Measurements from ENCODE around the gene IGHMBP2. TPM values are rescaled to one million over a fixed set of nuclear protein-coding genes. Genes with fewer than 3 reads are reported as not detected.

Gene IGHMBP2
- total RNA-seq, 1 experiment from 2014 or later = 24.0 TPM

- Mint-ChIP-seq H3K4me3 (no peak overlapping the region), H3K27me3 (ENCODE audit: low read depth) (peaks cover 10% of the 10 kb centered on the region), H3K9me3 (peaks cover 12 to 14% of the 10 kb centered on the region in 2 experiments; a peak in 4 of 5 replicates), H3K36me3 (ENCODE audit: insufficient read depth in 1 of 3, low read depth in 3 of 3) (peaks cover 1 to 8% (median 5%) of the 10 kb centered on the region in 3 experiments; a peak in 4 of 7 replicates), H3K4me1 (peaks cover 0 to 9% of the 10 kb centered on the region in 2 experiments; a peak in 2 of 4 replicates), H3K27ac (no peak overlapping the region)
- Histone ChIP-seq H4K5ac (ENCODE audit: insufficient read length, low read depth, low read length) (no peak overlapping the region), H3K79me1 (ENCODE audit: insufficient read depth, low read depth, low read length, poor library complexity, severe bottlenecking) (no peaks in the 10 kb centered on the region), H3K23ac (ENCODE audit: insufficient read length, low read depth, low read length) (no peak overlapping the region), H3K9ac (ENCODE audit: extremely low read depth, insufficient read length, low read length) (no peak overlapping the region), H3K4me2 (ENCODE audit: insufficient read depth, insufficient read length, low read length) (no peak overlapping the region), H2BK12ac (ENCODE audit: insufficient read length, low read depth, low read length) (no peak overlapping the region), H2BK20ac (ENCODE audit: low read depth, low read length, poor library complexity, severe bottlenecking) (no peak overlapping the region), H3T11ph (ENCODE audit: low read length) (no peak overlapping the region), H4K20me1 (ENCODE audit: control insufficient read depth, insufficient read depth, insufficient read length) (no peaks in the 10 kb centered on the region), H3K18ac (ENCODE audit: insufficient read length, low read depth, low read length) (no peak overlapping the region), H3K56ac (ENCODE audit: insufficient read length, low read depth, low read length) (no peak overlapping the region), H2BK120ac (ENCODE audit: low read depth, low read length, poor library complexity, severe bottlenecking) (no peak overlapping the region), H2AK5ac (ENCODE audit: insufficient read length, low read length) (no peak overlapping the region), H2AFZ (ENCODE audit: low read length) (no peak overlapping the region), H2BK15ac (ENCODE audit: low read depth, low read length) (no peak overlapping the region), H3K79me2 (ENCODE audit: insufficient read depth, low read length) (no peaks in the 10 kb centered on the region), H3K27me3 (ENCODE audit: insufficient read depth, low read length) (no peaks in the 10 kb centered on the region), H3K27ac (ENCODE audit: insufficient read length, low read depth, low read length) (no peak overlapping the region), H3K9me3 (ENCODE audit: control insufficient read depth, low read depth, low read length) (no peaks in the 10 kb centered on the region), H3K23me2 (ENCODE audit: insufficient read length, low read depth, low read length, poor library complexity, severe bottlenecking) (no peaks in the 10 kb centered on the region), H3K14ac (ENCODE audit: insufficient read depth, low read length) (no peak overlapping the region), H4K91ac (ENCODE audit: insufficient read length, low read depth, low read length) (no peak overlapping the region), H3K4ac (ENCODE audit: low read depth, low read length) (no peak overlapping the region), H4K8ac (replicated peaks; ENCODE audit: insufficient read length, low read depth, low read length) (no peak overlapping the region), H2BK5ac (ENCODE audit: insufficient read length, low read length) (no peak overlapping the region), H3K4me1 (ENCODE audit: insufficient read depth, low read length) (no peaks in the 10 kb centered on the region)
- no peak for TF ChIP-seq CTCF (conservative IDR thresholded peaks at IDR 0.05)
- no CpG with 5 or more reads among the region's 6 CpGs for WGBS (ENCODE audit: extremely low coverage, insufficient read length, low lambda C conversion rate)
- no peak for DNase-seq
These were observed 41.3 kb upstream of the IGHMBP2 start for GRCh38 chr11:68862421-68862820.
